ENCODE measurements around the gene FAM217A. TPM values are rescaled to one million over a fixed set of nuclear protein-coding genes. Genes with fewer than 3 reads are reported as not detected.

FAM217A gene
- polyA plus RNA-seq, 1 donor (not counting 4 experiments of a cell fraction or from before 2014, with no cell fraction given), result not detected

GRCh38 chr6:4029687-4030086 lies 49.2 kb downstream of the FAM217A start:
- H3K9me1 ChIP-seq (ENCODE audit: control insufficient read depth, extremely low read depth, insufficient read depth, low read length), result peaks cover 2% of the 10 kb centered on the region
- no peak overlapping the region for H3K9ac ChIP-seq (ENCODE audit: control insufficient read depth, extremely low read depth, insufficient read depth, low read length)
- FAIRE-seq (no peak), DNase-seq (ENCODE audit: low read depth, low spot score) (no peak)
- H3K4me2 ChIP-seq (ENCODE audit: control insufficient read depth, extremely low read depth, insufficient read depth, low read depth, low read length), result no peak overlapping the region
- peaks cover 12% of the 10 kb centered on the region for H4K20me1 ChIP-seq (ENCODE audit: control insufficient read depth, extremely low read depth, insufficient read depth, low read length)
- H3K4me3 ChIP-seq (ENCODE audit: control insufficient read depth in 2 of 3, extremely low read depth in 1 of 3, insufficient read depth in 2 of 3, low read depth in 1 of 3, low read length in 3 of 3), result no peak overlapping the region
- peaks cover 7 to 17% of the 10 kb centered on the region in 2 experiments for H3K36me3 ChIP-seq (ENCODE audit: control insufficient read depth in 2 of 2, extremely low read depth in 1 of 2, insufficient read depth in 2 of 2, low read length in 2 of 2)
- no peaks in the 10 kb centered on the region for H3K27me3 ChIP-seq (ENCODE audit: control insufficient read depth, extremely low read depth, insufficient read depth, low read length)
- dilution Hi-C loops (cut with MboI; ENCODE audit: extremely low pct_ligation_motif_present, low sequenced_read_pairs), result no loop called here
- no peak overlapping the region for H2AFZ ChIP-seq (ENCODE audit: control insufficient read depth, low read length)
- no peak for TF ChIP-seq EZH2 (IDR thresholded peaks at IDR 0.05; ENCODE audit: low read length)
- no peak for TF ChIP-seq CTCF (optimal IDR thresholded peaks at IDR 0.05 in 1 of 3, IDR thresholded peaks at IDR 0.05 in 1 of 3, conservative IDR thresholded peaks at IDR 0.05 in 1 of 3; ENCODE audit: extremely low read depth in 1 of 3, insufficient read depth in 2 of 3, low read length in 3 of 3)
- peaks cover 95% of the 10 kb centered on the region for H3K79me2 ChIP-seq (ENCODE audit: control insufficient read depth, insufficient read depth, low read length)
- H3K9me3 ChIP-seq (ENCODE audit: control insufficient read depth, low read depth, low read length), result no peaks in the 10 kb centered on the region
- no peak overlapping the region for H3K27ac ChIP-seq (ENCODE audit: control insufficient read depth, insufficient read depth, low read length)
- no peaks in the 10 kb centered on the region for H3K4me1 ChIP-seq (ENCODE audit: control insufficient read depth, extremely low read depth, insufficient read depth, low read length)

- dilution Hi-C loops (cut with MboI; ENCODE audit: extremely low pct_ligation_motif_present, low sequenced_read_pairs), result no loop called here
- Histone ChIP-seq H4K20me1 (ENCODE audit: control insufficient read depth, extremely low read depth, insufficient read depth, low read length) (peaks cover 9% of the 10 kb centered on the region), H3K36me3 (ENCODE audit: control insufficient read depth in 2 of 2, extremely low read depth in 1 of 2, insufficient read depth in 2 of 2, low read length in 2 of 2) (peaks cover 8 to 19% of the 10 kb centered on the region in 2 experiments)
Measured at GRCh38 chr6:4028051-4028450, 50.9 kb downstream of the FAM217A start.

More at GRCh38 chr6:4028051-4028450, 50.9 kb downstream of the FAM217A start:
- no peak for DNase-seq (ENCODE audit: low read depth, low spot score)
- H3K9me3 ChIP-seq (ENCODE audit: control insufficient read depth, low read depth, low read length), result no peaks in the 10 kb centered on the region
- H3K27ac ChIP-seq (ENCODE audit: control insufficient read depth, insufficient read depth, low read length), result no peak overlapping the region
- H3K9me1 ChIP-seq (ENCODE audit: control insufficient read depth, extremely low read depth, insufficient read depth, low read length), result peaks cover 2% of the 10 kb centered on the region
- H3K4me1 ChIP-seq (ENCODE audit: control insufficient read depth, extremely low read depth, insufficient read depth, low read length), result peaks cover 3% of the 10 kb centered on the region
- no peak overlapping the region for H3K9ac ChIP-seq (ENCODE audit: control insufficient read depth, extremely low read depth, insufficient read depth, low read length)
- H3K27me3 ChIP-seq (ENCODE audit: control insufficient read depth, extremely low read depth, insufficient read depth, low read length), result no peaks in the 10 kb centered on the region
- no peak overlapping the region for H3K4me3 ChIP-seq (ENCODE audit: control insufficient read depth in 2 of 3, extremely low read depth in 1 of 3, insufficient read depth in 2 of 3, low read depth in 1 of 3, low read length in 3 of 3)
- H3K4me2 ChIP-seq (ENCODE audit: control insufficient read depth, extremely low read depth, insufficient read depth, low read depth, low read length), result no peak overlapping the region
- H2AFZ ChIP-seq (ENCODE audit: control insufficient read depth, low read length), result no peak overlapping the region
- TF ChIP-seq CTCF (optimal IDR thresholded peaks at IDR 0.05 in 1 of 3, IDR thresholded peaks at IDR 0.05 in 1 of 3, conservative IDR thresholded peaks at IDR 0.05 in 1 of 3; ENCODE audit: extremely low read depth in 1 of 3, insufficient read depth in 2 of 3, low read length in 3 of 3) (no peak), EZH2 (IDR thresholded peaks at IDR 0.05; ENCODE audit: low read length) (no peak)
- no peak for FAIRE-seq
- peaks cover 98% of the 10 kb centered on the region for H3K79me2 ChIP-seq (ENCODE audit: control insufficient read depth, insufficient read depth, low read length)

Data from keratinocyte (primary cell).